Testis (tissue), 3 donors: ENCODE results near the gene CHMP1A. TPM values are rescaled to one million over a fixed set of nuclear protein-coding genes. Genes with fewer than 3 reads are reported as not detected.

Experiments
- DNase-seq: peaks from one replicate; pipeline ENCODE4 v3.0.0-alpha.2; 2019
- H3K27ac ChIP-seq, 2 donors: fragments of 200-600 bp; sonication (generic); one replicate each; pipeline ENCODE4 v1.5.1; 2019
- H3K27me3 ChIP-seq: fragments of 200-600 bp; sonication (generic); one replicate; pipeline ENCODE4 v1.5.1; 2019
- H3K36me3 ChIP-seq: fragments of 200-600 bp; sonication (generic); one replicate; pipeline ENCODE4 v1.5.1; 2017; ENCODE audit warnings: low read depth; ENCODE audit errors: missing control alignments
- H3K4me1 ChIP-seq: fragments of 200-600 bp; sonication (generic); one replicate; pipeline ENCODE4 v1.5.1; 2019
- H3K4me3 ChIP-seq, 2 donors: fragments of 200-600 bp; sonication (generic); one replicate each; pipeline ENCODE4 v1.5.1; 2017 to 2019
- H3K9me3 ChIP-seq: fragments of 200-600 bp; sonication (generic); one replicate; pipeline ENCODE4 v1.5.1; 2017
- POLR2A ChIP-seq: fragments of 450-650 bp; IDR thresholded peaks from one replicate; pipeline ENCODE4 v1.6.1; 2017; ENCODE audit warnings: antibody characterized with exemption, mild to moderate bottlenecking, moderate library complexity
- WGBS, 2 donors: methylation state at CpG; one replicate each; pipeline ENCODE4 v1.1.5; 2018; 5-methylcytosine and 5-hydroxymethylcytosine counted together
- intact Hi-C: fragments of 100-400 bp; cut with DNase I; formaldehyde crosslinking; loops from one replicate; pipeline ENCODE4 v1.15.1; 2023; ENCODE audit warnings: low total_unique reads
- polyA plus RNA-seq: library from polyadenylated mRNA; stranded (reverse); fragments of 350-450 nt; fragmentation: Illumina TruSeq; extraction: RNeasy Lipid Tissue Mini Kit (QIAGEN cat#74804); gene quantifications from one replicate; pipeline ENCODE4 v1.2.3, GENCODE V29; 2014; ENCODE audit warnings: low read depth, low replicate concordance; ENCODE audit not compliant: insufficient read depth
- total RNA-seq, 2 donors: library from RNA; depleted of rRNA; stranded (reverse); fragments of >200 nt; gene quantifications; one replicate each; pipeline ENCODE4 v1.2.3, GENCODE V29; 2016
- TF ChIP-seq, protein P1 (sequence below), 3 experiments: fragments of 450-650 bp in 2 of 3; fragments of 200-600 bp in 1 of 3; sonication (generic) in 1 of 3; IDR thresholded peaks; one replicate each; pipeline ENCODE4 v1.5.1; 2016 to 2019; ENCODE audit warnings: antibody characterized with exemption in 3 of 3, mild to moderate bottlenecking in 2 of 3, moderate library complexity in 1 of 3

CHMP1A gene
- total and polyA plus RNA-seq, 3 donors from 2014 or later: 90.0 to 123 (median 106) TPM

DNA sequence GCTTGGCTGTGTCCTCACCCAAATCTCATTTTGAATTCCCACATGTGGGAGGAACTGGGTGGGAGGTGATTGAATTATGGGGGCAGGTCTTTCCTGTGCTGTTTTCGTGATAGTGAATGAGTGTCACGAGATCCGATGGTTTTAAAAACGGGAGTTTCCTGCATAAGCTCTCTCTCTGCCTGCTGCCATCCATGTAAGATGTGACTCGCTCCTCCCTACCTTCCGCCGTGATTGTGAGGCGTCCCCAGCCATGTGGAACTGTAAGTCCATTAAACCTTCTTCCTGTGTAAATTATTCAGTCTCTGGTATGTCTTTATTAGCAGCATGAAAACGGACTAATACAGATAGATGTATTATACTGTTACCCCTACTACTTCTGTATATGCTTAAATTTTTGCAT lies 3.7 kb upstream of the CHMP1A start:
- Histone ChIP-seq H3K36me3 (no peaks in the 10 kb centered on the region), H3K4me3 (no peak overlapping the region), H3K27ac (no peak overlapping the region), H3K4me1 (peaks cover 13% of the 10 kb centered on the region), H3K9me3 (no peaks in the 10 kb centered on the region), H3K27me3 (no peaks in the 10 kb centered on the region)
- intact Hi-C loops: no loop called here
- no peak for TF ChIP-seq POLR2A
- TF ChIP-seq, protein P1, sequence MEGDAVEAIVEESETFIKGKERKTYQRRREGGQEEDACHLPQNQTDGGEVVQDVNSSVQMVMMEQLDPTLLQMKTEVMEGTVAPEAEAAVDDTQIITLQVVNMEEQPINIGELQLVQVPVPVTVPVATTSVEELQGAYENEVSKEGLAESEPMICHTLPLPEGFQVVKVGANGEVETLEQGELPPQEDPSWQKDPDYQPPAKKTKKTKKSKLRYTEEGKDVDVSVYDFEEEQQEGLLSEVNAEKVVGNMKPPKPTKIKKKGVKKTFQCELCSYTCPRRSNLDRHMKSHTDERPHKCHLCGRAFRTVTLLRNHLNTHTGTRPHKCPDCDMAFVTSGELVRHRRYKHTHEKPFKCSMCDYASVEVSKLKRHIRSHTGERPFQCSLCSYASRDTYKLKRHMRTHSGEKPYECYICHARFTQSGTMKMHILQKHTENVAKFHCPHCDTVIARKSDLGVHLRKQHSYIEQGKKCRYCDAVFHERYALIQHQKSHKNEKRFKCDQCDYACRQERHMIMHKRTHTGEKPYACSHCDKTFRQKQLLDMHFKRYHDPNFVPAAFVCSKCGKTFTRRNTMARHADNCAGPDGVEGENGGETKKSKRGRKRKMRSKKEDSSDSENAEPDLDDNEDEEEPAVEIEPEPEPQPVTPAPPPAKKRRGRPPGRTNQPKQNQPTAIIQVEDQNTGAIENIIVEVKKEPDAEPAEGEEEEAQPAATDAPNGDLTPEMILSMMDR (IDR thresholded peaks at IDR 0.05): no peak
- no peak for DNase-seq
- WGBS, 2 donors: 89 to 90% methylated on average over 9 of the region's 9 CpGs

DNA sequence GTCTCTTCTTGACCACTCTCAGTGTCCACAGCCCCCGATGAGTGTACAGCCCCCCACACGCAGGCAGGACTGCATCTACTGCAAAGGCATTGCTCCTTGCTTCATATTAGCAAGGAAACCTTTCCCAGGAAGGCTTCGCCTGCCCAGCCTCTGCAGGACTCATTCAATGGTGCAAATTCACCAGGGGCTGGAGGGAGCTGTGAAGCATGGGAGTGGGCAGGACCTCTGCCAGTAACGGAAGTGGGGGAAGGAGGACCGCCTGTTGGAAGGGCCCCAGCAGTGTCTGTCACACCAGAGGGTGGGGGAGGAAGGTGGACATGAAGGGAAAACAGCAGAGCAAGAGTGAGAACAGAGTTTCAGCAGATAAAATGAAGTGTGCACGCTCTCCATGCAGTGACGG lies 2.6 kb upstream of the CHMP1A start:
- 86 to 95% methylated on average over 7 of the region's 7 CpGs for WGBS, 2 donors
- H3K36me3 ChIP-seq: no peaks in the 10 kb centered on the region
- intact Hi-C loops: no loop called here
- TF ChIP-seq, protein P1 (IDR thresholded peaks at IDR 0.05): no peak
- TF ChIP-seq POLR2A: no peak
- no peaks in the 10 kb centered on the region for H3K27me3 ChIP-seq
- no peak overlapping the region for H3K4me3 ChIP-seq
- DNase-seq: no peak
- no peaks in the 10 kb centered on the region for H3K9me3 ChIP-seq
- peaks cover 13% of the 10 kb centered on the region for H3K4me1 ChIP-seq
- H3K27ac ChIP-seq: no peak overlapping the region

DNA sequence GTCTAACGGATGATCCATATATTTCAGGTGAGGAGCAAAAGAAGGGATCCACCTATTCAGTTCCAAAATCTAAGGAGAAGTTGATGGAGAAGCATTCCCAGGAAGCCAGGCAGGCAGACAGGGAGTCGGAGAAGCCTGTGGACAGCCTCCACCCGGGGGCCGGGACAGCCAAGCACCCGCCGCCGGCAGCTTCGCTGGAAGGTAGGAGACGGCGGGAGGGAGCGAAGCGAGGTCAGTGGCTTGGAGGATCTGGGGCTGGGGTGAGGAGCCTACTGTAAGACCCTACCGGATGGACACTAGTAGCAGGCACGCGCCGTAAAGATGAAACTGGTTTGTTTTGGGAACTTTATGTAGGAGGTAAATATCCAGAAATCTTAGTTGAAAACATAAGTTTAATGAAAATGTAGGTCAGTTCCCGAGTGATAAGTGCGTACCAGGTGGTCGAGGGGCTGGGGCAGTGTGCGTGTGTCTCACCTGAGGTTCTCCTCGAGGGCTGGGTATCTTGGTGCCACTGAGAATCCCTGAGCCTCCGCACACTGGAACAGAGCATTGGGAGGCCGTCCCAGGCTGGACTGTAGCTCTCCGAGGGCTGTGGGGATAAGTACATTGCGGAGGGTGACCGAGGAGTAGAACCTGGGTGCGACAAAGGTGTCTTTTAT lies 842 bp upstream of the CHMP1A start:
- H3K4me1 ChIP-seq: peaks cover 13% of the 10 kb centered on the region
- H3K4me3 ChIP-seq: peak overlapping the region; percentile 94 to 98
- no peak for DNase-seq
- H3K27ac ChIP-seq: peak overlapping the region; percentile 67 to 71
- 11 to 14% methylated on average over 27 of the region's 27 CpGs for WGBS, 2 donors
- no peaks in the 10 kb centered on the region for H3K27me3 ChIP-seq
- intact Hi-C loops: no loop called here
- no peaks in the 10 kb centered on the region for H3K9me3 ChIP-seq
- no peak for TF ChIP-seq POLR2A
- TF ChIP-seq, protein P1 (IDR thresholded peaks at IDR 0.05): no peak
- no peaks in the 10 kb centered on the region for H3K36me3 ChIP-seq

DNA sequence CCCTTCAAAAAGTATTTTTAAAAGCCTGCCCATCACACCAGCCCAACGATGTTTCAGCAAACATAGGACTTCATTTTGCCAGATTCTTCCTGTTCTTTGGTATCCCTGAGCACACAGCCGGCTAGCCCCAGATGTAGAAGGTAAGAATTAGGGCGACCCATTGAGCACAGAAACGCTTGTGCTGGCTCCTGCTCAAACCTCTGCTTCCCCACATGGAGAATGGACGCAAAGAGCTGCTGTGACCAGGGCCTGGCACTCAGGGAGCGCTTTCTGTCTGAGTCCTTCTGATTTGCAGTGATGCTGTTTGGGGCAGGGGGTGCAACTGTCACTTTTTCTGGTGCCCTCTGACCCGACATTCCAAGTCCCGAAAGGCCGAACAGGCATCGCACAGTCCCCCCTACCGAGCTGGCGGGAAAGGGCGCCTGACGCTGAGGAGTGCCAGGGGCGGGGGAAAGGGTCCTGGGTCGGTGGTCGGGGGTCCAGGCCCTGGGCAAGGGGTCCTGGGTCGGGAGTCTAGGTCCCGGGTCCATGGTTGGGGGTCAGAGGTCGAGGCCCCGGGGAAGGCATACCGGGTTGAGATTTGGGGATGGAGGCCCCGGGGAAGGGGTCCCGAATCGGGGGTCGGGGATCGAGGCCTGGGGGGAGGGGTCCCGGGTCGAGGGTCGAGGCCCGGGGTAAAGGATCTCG lies 930 bp downstream of the CHMP1A start:
- H3K9me3 ChIP-seq: no peaks in the 10 kb centered on the region
- peak overlapping the region; percentile 94 to 98 for H3K4me3 ChIP-seq
- H3K27ac ChIP-seq: peak overlapping the region; percentile 10 to 67
- no peaks in the 10 kb centered on the region for H3K27me3 ChIP-seq
- WGBS, 2 donors: 15 to 26% methylated on average over 26 to 32 of the region's 32 CpGs
- H3K4me1 ChIP-seq: peaks cover 13% of the 10 kb centered on the region
- intact Hi-C loops: no loop called here
- DNase-seq: no peak
- H3K36me3 ChIP-seq: no peaks in the 10 kb centered on the region
- TF ChIP-seq, protein P1 (IDR thresholded peaks at IDR 0.05): no peak
- TF ChIP-seq POLR2A: no peak
